Kidney glomerular epithelial cell (primary cell): ENCODE measurements around the gene CABCOCO1.
A peak's percentile ranks its signal among the peaks of the same experiment; 100 is the strongest.
"Not testable (repeated sequence)": the region's sequence is repeated elsewhere in the genome, so short reads cannot be mapped to it uniquely, and the experiment has no call there.

ENCODE experiments used
- DNase-seq: peaks from one replicate; lab custom pipeline; 2025; lab: John Stamatoyannopoulos, UW

CABCOCO1 gene

GRCh38 chr10:61642676-61643075 is 20.1 kb upstream of the CABCOCO1 start:
- no peak for DNase-seq

GRCh38 chr10:61643316-61643751 is 19.4 kb upstream of the CABCOCO1 start:
- DNase-seq = peak; percentile 26

DNA sequence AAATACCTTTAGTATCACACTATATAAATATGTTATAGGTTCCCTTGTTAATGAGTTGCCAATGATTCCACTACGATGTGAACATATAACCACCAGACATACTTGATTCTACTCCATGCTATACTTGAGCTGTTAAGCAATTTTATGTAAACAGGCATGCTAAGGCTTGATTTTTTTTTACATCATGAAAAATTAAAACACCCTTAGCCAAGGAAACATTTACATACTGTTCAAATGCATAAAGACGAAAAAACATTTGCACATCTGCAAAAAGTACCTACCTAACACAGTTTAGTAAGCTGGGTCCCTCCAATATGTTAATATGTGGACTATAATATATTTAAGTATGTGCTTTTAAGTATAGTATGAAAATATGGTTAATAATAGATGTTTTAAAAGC is 9.0 kb upstream of the CABCOCO1 start:
- no peak for DNase-seq

- DNase-seq = no peak
Measured at GRCh38 chr10:61655335-61655851, 7.3 kb upstream of the CABCOCO1 start.

GRCh38 chr10:61663466-61663865 is 737 bp downstream of the CABCOCO1 start:
- DNase-seq = peak; percentile 30

DNA sequence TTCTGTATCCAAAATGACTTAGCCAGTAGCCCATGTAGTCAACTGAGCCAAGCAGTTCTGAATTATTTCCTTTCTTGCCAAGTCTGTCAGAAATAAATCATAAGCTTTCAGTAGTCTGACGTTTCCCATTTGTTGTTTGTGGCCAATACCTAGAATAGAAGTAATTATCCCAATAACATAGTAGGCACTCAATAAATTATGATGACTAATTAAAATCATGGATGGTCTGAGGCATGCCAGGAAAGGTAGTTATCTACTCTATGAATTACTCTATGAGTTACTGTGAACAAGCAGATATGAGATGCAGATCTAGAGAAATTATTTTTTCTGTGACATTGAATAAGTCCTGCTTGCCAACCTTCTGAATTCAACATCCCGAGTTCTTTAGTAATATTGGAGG is 2.3 kb downstream of the CABCOCO1 start:
- DNase-seq = no peak

DNA sequence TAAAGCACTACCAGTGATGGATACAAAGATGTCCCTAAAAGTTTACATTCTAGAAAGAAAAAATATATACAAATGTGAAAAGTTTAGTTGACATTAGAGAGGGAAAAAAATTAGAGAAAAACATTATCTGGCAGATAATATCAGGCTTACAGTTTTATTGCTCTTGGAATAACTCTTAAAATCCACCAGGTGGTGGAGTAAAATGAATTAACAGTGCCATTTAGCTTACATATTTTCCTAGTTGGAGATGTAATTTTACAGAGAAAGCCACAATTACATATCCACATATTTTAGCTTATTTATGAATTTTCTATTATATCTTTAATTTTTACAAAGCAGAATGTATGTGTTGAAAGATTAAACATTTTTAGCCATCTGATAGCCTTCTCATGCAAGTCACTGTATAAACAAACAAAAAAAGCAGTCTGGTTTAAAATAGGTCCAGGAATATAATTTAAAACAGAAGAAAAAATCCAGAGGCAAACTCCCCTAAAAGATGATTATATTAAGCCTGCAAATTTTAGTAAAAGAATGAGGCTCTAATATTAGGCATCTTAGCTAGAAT is 6.5 kb downstream of the CABCOCO1 start:
- no peak for DNase-seq

DNA sequence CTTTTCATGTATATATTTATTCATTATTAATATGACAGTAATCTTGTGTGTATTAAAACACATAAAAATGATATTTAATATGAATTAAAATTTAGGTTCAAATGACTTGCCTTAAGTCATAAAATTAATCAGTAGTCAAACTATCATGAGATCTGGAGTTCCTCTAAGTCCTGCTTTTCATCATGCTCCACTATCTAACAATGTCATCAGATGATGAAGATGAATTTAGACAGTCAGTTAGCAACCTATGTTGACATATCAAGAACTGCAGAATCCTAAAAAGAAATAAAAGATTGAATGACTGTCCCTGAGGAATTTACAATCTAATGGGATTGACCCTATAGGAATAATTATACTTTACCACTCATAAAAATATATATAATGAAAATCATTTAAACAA is 7.1 kb downstream of the CABCOCO1 start:
- no peak for DNase-seq

DNA sequence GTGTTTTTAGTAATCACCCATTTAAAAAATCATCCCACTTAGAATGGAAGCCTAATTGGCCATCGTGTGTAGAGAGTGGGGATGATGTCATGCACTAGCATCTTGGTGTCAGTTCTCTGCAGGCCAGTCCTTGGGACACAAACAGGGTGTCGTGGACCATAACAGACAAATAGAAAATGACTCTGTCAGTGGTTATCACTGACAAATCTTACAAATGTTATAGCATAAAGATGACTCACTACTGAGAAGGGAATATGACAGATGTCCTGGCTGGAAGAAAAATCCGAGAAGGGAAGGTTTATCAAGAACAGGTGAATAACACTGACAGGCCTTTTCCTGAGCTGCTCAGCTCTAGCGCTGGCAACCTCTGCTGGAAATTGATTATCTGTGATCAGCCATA is 10.6 kb downstream of the CABCOCO1 start:
- DNase-seq = no peak

GRCh38 chr10:61682323-61682722 is 19.6 kb downstream of the CABCOCO1 start:
- no peak for DNase-seq

GRCh38 chr10:61683319-61683718 is 20.6 kb downstream of the CABCOCO1 start:
- no peak for DNase-seq

DNA sequence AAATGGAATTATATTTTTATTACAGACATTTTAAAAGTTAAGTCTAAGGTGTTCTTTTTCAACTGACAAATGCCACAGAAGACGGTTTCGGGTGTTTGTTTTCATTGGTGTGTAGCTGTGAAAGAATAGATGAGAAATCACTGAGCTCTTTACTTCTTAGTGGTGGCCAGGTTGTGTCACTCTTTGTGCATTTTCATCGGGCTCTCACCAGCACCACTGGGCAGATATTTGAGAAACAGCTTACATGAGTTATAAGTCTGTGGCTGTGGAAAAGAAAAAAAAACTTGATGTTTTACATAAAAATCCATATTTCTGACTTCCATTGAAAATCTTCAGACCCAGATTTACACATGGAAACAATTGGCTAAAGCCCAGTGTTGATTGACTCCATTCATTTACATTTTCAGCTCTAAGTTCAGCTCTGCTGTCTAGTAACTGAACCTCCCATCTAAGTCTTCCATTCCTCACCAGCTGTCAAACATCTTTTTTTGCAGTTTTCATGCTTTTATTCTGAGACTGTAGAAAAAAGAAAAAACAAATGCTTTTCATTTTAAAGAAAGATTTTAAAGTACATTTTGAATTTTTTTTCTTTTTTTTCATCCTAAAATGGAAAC is 22.3 kb downstream of the CABCOCO1 start:
- DNase-seq = no peak

GRCh38 chr10:61688551-61689308 is 26.0 kb downstream of the CABCOCO1 start:
- no peak for DNase-seq

DNA sequence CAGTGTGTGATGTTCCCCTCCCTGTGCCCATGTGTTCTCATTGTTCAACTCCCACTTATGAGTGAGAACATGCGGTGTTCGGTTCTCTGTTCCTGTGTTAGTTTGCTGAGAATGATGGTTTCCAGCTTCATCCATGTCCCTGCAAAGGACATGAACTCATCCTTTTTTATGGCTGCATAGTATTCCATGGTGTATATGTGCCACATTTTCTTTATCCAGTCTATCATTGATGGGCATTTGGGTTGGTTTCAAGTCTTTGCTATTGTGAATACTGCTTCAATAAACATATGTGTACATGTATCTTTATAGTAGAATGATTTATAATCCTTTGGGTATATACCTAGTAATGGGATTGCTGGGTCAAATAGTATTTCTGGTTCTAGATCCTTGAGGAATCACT is 28.9 kb downstream of the CABCOCO1 start:
- not testable (repeated sequence) for DNase-seq

DNA sequence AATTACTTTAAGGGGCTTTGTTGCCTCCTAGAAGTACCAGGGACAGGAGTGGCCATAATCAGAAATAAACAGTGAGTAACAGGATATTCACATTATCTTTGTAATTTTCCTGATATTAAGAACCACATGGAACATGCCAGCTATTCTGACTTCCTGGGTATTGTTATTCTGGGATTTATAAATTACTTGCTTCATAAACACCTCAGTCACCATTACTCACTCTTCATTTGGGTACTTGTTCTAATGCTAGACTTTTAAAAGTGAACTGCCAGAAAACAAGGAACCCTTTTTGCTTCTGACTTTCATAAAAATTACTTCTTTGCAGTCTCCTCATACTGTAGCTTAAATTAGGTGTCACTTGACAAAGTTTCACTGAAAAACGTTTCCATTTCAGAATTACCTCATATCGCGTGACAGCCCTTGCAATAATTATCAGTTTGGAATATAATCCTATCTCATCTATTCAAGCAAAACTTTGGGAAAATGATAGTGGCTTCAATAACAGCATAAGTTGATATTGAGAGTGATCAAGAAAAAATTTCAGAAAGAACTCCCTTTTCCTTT is 29.8 kb downstream of the CABCOCO1 start:
- no peak for DNase-seq

GRCh38 chr10:61698968-61699655 is 36.4 kb downstream of the CABCOCO1 start:
- no peak for DNase-seq

DNA sequence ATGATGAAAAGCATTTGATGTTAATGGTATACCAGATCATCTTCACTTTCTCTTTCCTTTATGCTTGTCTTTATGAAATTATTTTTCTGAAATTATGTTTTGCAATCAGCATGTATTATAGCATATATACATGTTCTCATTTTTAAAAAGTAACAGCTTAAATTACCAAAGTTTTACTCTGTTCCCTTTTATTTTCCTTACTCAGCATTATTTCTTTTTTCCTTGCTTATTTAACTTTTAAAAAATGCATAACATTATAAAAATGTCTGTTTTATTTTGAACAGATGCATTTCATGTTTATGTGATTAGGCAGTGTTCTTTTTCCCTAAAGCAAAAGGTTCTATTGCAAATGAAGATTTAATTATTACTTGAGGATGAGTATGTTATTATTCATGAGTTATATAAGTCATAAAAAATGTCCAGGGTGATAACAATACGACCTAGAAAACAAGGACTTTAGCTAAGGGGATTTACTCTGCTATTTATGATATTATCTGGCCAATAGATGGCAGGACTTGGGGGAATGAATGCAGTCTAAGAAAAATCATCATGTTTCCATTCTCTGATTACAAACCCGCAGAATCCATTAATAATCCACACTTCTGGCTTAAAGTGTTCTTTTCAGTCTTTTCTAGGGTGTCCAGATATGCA is 38.5 kb downstream of the CABCOCO1 start:
- DNase-seq = no peak

DNA sequence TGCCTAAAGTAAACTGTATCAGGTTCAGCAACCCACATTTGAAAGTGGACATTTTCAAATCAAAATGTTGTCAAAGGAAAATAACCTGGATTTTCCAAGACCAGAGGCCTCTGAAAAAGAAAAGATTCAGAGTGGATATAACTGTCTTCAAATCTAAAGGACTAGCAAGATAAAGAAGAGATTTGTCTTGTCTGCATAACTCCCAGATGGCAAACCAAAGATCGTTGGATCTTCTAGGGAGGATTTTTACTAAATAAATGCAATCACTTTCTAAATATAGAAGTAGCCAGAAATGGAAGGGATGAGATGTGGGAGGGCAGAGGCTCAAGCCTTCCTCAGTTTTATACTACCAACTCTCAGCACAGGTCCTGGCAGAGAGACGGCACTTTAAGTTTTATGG is 39.0 kb downstream of the CABCOCO1 start:
- DNase-seq = no peak

GRCh38 chr10:61702584-61702983 is 39.9 kb downstream of the CABCOCO1 start:
- no peak for DNase-seq

DNA sequence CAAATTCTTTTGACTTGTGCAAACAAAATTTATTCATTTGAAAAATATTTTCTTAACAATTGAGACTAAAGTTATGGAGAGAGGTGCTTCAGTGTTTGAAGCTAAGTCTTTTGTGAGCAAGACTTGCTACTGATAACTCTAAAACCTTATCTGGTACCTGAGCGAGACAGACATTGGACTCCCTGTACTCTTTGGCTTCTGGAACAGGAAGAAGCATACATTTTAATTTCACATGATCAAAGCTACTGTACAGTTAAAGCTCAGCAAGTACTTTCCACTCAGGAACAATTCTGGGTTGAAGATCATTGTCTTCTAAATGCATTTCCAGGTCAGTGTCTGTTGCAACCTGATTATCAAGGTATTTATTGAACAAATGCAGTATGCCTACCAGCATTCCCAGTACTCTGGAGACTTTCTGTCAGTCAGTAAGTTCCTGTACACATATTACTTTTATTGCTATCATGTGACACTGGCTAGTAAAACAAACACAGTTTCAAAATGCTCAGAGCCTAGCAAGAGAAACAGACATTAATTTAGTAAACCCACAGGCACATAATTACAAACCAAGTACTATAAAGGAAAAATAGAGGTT is 42.4 kb downstream of the CABCOCO1 start:
- DNase-seq = no peak

GRCh38 chr10:61708846-61709245 is 46.1 kb downstream of the CABCOCO1 start:
- no peak for DNase-seq
